Measurements from ENCODE around the gene ARHGEF33.

GRCh38 chr2:38973266-38973665 is 83.6 kb downstream of the ARHGEF33 start:
- TF ChIP-seq, protein P1, sequence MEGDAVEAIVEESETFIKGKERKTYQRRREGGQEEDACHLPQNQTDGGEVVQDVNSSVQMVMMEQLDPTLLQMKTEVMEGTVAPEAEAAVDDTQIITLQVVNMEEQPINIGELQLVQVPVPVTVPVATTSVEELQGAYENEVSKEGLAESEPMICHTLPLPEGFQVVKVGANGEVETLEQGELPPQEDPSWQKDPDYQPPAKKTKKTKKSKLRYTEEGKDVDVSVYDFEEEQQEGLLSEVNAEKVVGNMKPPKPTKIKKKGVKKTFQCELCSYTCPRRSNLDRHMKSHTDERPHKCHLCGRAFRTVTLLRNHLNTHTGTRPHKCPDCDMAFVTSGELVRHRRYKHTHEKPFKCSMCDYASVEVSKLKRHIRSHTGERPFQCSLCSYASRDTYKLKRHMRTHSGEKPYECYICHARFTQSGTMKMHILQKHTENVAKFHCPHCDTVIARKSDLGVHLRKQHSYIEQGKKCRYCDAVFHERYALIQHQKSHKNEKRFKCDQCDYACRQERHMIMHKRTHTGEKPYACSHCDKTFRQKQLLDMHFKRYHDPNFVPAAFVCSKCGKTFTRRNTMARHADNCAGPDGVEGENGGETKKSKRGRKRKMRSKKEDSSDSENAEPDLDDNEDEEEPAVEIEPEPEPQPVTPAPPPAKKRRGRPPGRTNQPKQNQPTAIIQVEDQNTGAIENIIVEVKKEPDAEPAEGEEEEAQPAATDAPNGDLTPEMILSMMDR (conservative IDR thresholded peaks at IDR 0.05; ENCODE audit: low read length): no peak
- TF ChIP-seq EZH2phosphoT487 (IDR thresholded peaks at IDR 0.05; ENCODE audit: borderline replicate concordance, low read depth, low read length): no peak
